ENCODE measurements around the gene PARP11.
"Not testable (repeated sequence)": the region's sequence is repeated elsewhere in the genome, so short reads cannot be mapped to it uniquely, and the experiment has no call there.

Gene PARP11

GRCh38 chr12:3882896-3883564, 9.8 kb upstream of the PARP11 start:
- peak in 1 of 2 donors; percentile 58 for DNase-seq

DNA sequence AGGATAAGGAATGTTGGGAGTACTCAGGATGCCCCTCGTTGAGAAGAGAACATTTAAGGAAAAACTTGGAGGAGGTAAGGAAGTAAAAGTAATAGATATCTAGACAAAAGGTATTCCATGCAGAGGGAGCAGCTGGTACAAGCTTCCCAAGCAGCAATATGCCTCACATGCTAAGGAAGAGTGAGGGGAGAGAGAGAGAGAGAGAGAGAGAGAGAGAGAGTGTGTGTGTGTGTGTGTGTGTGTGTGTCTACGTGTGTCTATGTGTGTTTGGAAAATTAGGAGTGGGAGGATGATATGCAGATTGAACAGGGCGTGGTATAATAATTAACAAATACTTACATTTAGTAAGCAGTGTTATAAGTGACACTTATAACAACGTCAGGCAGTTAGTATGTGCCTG, 9.2 kb upstream of the PARP11 start:
- no peak for DNase-seq

GRCh38 chr12:3881281-3881950, 8.2 kb upstream of the PARP11 start:
- no peak for DNase-seq

DNA sequence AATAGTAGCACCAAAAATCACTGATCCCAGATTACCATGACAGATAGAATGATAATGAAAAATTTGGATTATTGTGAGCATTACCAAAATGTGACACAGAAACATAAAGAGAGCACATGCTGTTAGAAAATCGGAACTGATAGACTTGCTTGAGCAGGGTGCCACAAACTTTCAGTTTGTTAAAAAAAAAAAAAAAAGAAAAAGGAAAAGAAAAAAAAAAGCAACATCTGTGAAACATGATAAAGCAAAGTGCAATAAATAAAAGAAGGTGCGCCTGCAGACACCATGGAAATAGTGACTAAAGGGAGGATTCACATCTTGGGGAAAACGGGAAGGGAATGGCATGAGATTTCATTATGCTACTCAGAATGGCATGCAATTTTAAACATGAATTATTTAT, 6.6 kb upstream of the PARP11 start:
- no peak for DNase-seq

GRCh38 chr12:3871356-3871755, 1.8 kb downstream of the PARP11 start:
- DNase-seq = peak in 1 of 2 donors; percentile 75

DNA sequence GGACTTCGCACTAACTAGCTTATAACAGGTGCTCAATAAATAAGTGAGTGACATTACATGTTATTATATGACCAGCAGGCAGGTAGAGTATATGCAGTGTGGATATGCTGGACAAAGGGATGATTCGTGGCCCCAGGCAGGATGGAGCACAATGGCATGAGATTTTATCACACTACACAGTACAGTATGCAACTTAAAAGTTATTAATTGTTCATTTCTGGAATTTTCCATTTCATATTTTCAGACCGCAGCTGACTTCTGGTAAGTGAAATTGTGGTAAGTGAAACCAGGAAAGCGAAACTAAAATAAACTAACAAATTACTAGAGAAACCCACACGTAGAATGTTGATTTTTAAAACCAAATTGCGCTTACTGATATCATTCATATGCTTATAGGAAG, 3.3 kb downstream of the PARP11 start:
- DNase-seq = peak; percentile 46 to 86

- no peak for DNase-seq
These were observed 3.8 kb downstream of the PARP11 start for GRCh38 chr12:3869433-3869832.

- no peak for DNase-seq
These were observed 9.4 kb downstream of the PARP11 start for GRCh38 chr12:3863756-3864155.

GRCh38 chr12:3842517-3842916, 30.7 kb downstream of the PARP11 start:
- no peak for DNase-seq

DNA sequence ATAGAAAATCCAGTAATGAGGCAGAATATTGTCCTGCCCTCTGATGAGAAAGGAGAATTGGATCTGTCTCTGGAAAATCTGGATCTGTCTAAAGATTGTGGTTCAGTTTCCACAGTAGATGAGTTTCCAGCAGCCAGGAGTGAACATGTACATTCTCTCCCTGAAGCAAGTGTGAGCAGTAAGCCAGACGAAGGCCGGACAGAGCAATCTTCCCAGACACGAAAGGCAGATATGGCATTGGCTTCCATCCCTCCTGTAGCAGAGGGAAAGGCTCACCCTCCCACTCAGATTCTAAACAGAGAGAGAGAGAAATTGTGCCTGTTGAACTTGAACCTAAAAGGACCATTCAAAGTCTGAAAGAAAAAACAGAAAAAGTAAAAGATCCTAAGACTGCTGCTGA, 31.4 kb downstream of the PARP11 start:
- no peak for DNase-seq

DNA sequence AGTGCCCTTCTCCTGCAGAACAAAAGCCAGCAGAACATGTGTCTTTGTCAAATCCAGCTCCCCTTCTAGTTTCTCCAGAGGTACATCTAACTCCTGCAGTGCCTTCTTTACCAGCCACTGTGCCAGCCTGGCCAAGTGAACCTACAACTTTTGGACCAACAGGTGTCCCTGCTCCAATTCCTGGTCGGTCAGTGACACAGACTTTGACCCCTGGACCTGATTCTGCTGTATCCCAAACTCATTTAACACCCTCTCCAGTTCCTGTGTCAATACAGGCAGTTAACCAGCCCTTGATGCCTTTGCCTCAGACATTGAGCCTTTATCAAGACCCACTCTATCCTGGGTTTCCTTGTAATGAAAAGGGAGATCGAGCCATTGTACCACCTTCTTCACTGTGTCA, 32.4 kb downstream of the PARP11 start:
- DNase-seq = not testable (repeated sequence)

GRCh38 chr12:3839745-3840144, 33.5 kb downstream of the PARP11 start:
- not testable (repeated sequence) for DNase-seq

GRCh38 chr12:3838701-3839548, 34.3 kb downstream of the PARP11 start:
- DNase-seq = peak; percentile 19 to 37

- no peak for DNase-seq
These were observed 35.1 kb downstream of the PARP11 start for GRCh38 chr12:3838076-3838475.

DNA sequence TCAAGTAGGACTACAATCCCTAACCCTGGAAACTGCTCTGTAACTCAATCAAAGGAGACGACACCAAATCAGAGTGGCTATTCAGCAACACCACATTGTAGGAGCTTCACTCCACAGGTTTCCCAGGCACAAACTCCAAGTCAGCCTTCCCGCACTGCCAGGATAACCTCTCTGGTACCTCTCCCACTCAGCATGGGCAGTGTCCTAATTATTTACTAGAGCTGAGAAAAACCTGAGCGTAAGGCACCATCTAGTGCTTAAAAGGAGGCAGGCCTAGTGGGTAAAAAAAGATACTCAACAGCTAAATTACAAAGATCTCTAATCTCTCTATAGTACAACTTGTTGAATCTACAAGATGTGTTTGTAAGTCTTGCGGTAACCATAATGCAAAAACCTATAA, 36.1 kb downstream of the PARP11 start:
- DNase-seq = no peak

DNA sequence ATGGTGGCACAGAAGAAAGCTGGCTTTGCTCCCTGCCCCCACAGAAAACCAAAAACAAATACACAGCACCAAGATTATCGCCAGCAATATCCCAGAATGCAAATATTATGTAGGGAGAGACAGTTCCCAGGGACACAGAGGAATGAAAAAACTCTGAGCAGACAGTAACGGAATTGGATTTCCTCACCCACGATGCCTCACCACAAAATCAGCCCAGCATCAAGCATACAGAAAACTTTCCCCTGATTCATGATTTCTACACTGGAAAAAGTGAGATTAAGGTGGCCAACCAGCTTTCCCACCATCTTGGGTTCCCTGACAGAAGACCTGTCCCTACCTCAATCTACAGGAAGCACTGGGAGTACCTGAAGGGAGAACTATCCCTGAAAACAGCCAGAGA, 36.6 kb downstream of the PARP11 start:
- DNase-seq = no peak

- DNase-seq = no peak
These were observed 37.3 kb downstream of the PARP11 start for GRCh38 chr12:3835914-3836313.

GRCh38 chr12:3834774-3835173, 38.4 kb downstream of the PARP11 start:
- no peak for DNase-seq

- no peak for DNase-seq
These were observed 39.4 kb downstream of the PARP11 start for GRCh38 chr12:3833670-3834310.

- DNase-seq = no peak
These were observed 40.5 kb downstream of the PARP11 start for GRCh38 chr12:3832738-3833137.

GRCh38 chr12:3828888-3829287, 44.3 kb downstream of the PARP11 start:
- DNase-seq = no peak

DNA sequence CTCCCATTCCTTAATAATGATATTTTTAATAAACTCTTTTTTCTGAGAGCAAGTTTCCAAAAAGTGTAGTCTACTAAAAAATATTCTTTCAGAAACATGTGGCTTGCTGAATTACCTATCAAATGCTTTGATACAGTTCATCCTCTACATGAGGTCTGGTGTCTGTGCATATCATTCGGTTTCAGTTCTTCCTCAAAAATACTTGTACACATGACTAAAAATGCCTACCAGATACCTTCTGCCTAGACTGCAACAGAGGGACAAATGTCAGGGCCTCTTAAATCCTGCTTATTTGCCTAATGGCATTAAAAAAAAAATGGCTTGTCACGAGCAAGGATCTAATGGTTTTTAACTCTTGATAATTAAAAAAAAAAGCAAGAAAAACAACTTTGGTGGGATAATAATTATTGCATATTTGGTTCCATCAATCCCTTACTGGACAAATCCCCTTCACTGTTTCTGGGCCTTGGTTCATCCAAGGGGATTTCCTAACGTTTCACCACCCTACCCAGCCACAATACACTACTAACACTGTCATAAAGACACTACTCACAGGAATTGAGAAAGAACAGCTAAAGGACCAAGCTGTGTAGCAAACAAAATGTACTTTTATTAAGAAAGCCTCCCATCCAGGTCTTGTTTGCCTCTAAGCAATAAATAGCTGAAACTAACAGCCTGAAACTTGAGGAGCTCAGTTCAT, 45.7 kb downstream of the PARP11 start:
- no peak for DNase-seq

DNA sequence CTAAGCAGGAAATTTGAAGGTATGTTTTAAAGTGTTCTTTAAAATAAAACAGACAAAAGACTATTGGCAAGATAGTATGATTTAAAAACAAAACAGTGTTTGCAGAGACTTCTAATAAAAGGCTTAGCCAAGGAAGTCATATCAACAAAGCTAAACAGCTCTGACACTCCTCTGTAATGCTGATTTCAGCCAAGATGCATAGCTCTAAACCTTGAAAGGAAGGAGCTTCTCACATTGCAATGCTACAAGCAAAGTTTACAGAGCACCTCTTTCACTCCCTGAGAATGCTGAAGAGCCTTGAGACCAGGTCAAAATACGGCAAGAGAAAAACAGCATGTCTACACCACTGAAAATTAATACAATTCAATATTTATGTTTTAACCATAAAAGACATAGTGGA, 51.8 kb downstream of the PARP11 start:
- DNase-seq = no peak
